GM12873 (cell line): ENCODE data around the gene EXTL2.

Source experiments
- CTCF ChIP-seq: IDR thresholded peaks from 2 replicates; pipeline ENCODE4 v1.5.1; 2012; ENCODE audit warnings: low read depth, mild to moderate bottlenecking, moderate library complexity, low read length, control low read depth; ENCODE audit not compliant: insufficient read depth; ENCODE audit errors: missing control alignments

The EXTL2 gene

GRCh38 chr1:100868364-100868995 is 26.2 kb downstream of the EXTL2 start:
- peak; percentile 34 for TF ChIP-seq CTCF

GRCh38 chr1:100866901-100867206 is 27.8 kb downstream of the EXTL2 start:
- TF ChIP-seq CTCF: no peak

- peak; percentile 51 for TF ChIP-seq CTCF
These were observed 28.4 kb downstream of the EXTL2 start for GRCh38 chr1:100866041-100866900.

- TF ChIP-seq CTCF: no peak
These were observed 32.1 kb downstream of the EXTL2 start for GRCh38 chr1:100862591-100862990.

GRCh38 chr1:100861379-100861778 is 33.3 kb downstream of the EXTL2 start:
- no peak for TF ChIP-seq CTCF

GRCh38 chr1:100860397-100860991 is 34.1 kb downstream of the EXTL2 start:
- no peak for TF ChIP-seq CTCF

GRCh38 chr1:100852976-100853375 is 41.7 kb downstream of the EXTL2 start:
- no peak for TF ChIP-seq CTCF
